PC-3 (cell line): ENCODE measurements around the gene MIDN.

Source experiments
- EZH2 ChIP-seq: fragments of 300-600 bp; sonication (generic); IDR thresholded peaks from one replicate; pipeline ENCODE4 v1.6.1; 2017; ENCODE audit warnings: antibody characterized with exemption, mild to moderate bottlenecking, low read length; ENCODE audit not compliant: unreplicated experiment
- EZH2phosphoT487 ChIP-seq: fragments of 300-600 bp; sonication (generic); IDR thresholded peaks from 2 replicates; pipeline ENCODE4 v1.6.1; 2018; ENCODE audit warnings: mild to moderate bottlenecking, antibody characterized with exemption, low read length, borderline replicate concordance
- TF ChIP-seq, protein P1 (sequence below): fragments of 300-600 bp; sonication (generic); conservative IDR thresholded peaks from 2 replicates; pipeline ENCODE4 v1.5.1; 2017; ENCODE audit warnings: antibody characterized with exemption, low read depth, mild to moderate bottlenecking, low read length

DNA sequence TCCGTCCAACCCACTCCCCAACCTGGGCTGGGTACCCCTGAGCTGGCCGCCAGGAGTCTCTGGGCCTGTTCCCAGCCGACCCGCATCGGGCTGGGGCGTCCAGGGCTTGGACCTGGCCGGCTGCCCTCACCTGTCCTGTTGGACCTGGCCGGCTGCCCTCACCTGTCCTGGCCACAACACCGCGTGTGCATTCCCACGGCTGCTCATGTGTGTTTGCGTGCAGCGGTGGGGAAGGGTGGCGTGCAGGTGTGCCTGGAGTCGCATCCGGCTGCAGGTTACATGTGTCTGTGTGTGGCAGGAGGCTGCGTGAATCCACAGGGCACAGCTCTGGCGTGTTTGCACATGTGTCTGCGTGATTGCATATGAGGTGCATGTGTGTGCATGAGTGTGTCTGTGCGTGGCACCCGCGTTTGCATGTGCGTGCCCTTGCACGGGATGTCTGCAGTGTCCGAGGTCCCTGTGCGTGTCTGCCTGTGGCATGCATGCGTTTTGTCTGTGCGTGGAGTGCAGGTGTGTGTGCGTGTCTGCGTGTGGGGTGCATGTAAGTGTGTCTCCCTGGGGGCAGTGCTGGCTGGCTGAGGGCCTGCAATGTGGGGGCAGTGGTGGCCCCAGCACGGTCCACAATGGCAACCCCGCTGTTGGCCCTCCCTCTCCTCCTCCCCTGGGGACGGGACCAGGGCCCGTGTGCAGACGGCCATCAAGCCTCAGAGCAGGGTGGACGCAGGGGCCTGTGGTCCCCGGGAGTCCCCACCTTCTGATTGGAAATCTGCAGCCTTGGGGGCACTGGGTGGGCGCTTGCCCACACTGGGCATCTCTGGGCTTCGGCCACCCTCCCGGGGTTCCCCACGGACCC is 40.7 kb downstream of the MIDN start:
- TF ChIP-seq, protein P1, sequence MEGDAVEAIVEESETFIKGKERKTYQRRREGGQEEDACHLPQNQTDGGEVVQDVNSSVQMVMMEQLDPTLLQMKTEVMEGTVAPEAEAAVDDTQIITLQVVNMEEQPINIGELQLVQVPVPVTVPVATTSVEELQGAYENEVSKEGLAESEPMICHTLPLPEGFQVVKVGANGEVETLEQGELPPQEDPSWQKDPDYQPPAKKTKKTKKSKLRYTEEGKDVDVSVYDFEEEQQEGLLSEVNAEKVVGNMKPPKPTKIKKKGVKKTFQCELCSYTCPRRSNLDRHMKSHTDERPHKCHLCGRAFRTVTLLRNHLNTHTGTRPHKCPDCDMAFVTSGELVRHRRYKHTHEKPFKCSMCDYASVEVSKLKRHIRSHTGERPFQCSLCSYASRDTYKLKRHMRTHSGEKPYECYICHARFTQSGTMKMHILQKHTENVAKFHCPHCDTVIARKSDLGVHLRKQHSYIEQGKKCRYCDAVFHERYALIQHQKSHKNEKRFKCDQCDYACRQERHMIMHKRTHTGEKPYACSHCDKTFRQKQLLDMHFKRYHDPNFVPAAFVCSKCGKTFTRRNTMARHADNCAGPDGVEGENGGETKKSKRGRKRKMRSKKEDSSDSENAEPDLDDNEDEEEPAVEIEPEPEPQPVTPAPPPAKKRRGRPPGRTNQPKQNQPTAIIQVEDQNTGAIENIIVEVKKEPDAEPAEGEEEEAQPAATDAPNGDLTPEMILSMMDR, result no peak
- TF ChIP-seq EZH2 (no peak), EZH2phosphoT487 (no peak)
